OCI-LY3 (cell line): ENCODE measurements around the gene CLDN1.

ENCODE experiments used
- H2AFZ ChIP-seq: fragments of 200-600, 300-600 bp; shearing (Covaris generic); 2 replicates; pipeline ENCODE4 v1.6.0; 2014; ENCODE audit warnings: antibody characterized with exemption, low read depth, low read length
- H3K27ac ChIP-seq: fragments of 200-600, 300-600 bp; sonication (generic); 2 replicates; pipeline ENCODE4 v1.5.1; 2014; ENCODE audit warnings: mild to moderate bottlenecking, low read length, moderate library complexity, mixed read lengths
- H3K27me3 ChIP-seq: fragments of 200-600, 300-600 bp; sonication (generic); 2 replicates; pipeline ENCODE4 v1.6.1; 2014; ENCODE audit warnings: low read depth, low read length, mixed read lengths
- H3K36me3 ChIP-seq: fragments of 200-600, 300-600 bp; sonication (generic); replicated peaks from 2 replicates; pipeline ENCODE3; 2014; ENCODE audit warnings: low read depth, low read length, mixed read lengths
- H3K4me1 ChIP-seq: fragments of 300-600, 200-600 bp; sonication (generic); 2 replicates; pipeline ENCODE4 v1.6.1; 2014; ENCODE audit warnings: low read length, mixed read lengths
- H3K4me2 ChIP-seq: fragments of 200-600, 300-600 bp; sonication (generic); 2 replicates; pipeline ENCODE4 v1.6.1; 2014; ENCODE audit warnings: low read length, mixed read lengths
- H3K4me3 ChIP-seq: fragments of 300-600, 200-600 bp; sonication (generic); 2 replicates; pipeline ENCODE4 v1.5.1; 2014; ENCODE audit warnings: antibody characterized with exemption, mild to moderate bottlenecking, low read length, moderate library complexity
- H3K79me2 ChIP-seq: fragments of 300-600, 200-600 bp; shearing (Covaris generic); 2 replicates; pipeline ENCODE4 v1.6.1; 2014; ENCODE audit warnings: mild to moderate bottlenecking, low read length, mixed read lengths
- H3K9ac ChIP-seq: fragments of 300-600, 200-600 bp; shearing (Covaris generic); 2 replicates; pipeline ENCODE4 v1.6.0; 2014; ENCODE audit warnings: mild to moderate bottlenecking, low read length, moderate library complexity
- H3K9me3 ChIP-seq: fragments of 200-600, 300-600 bp; shearing (Covaris generic); 2 replicates; pipeline ENCODE4 v1.6.1; 2014; ENCODE audit warnings: low read length, mixed read lengths; ENCODE audit not compliant: insufficient read depth
- H4K20me1 ChIP-seq: fragments of 200-600, 300-600 bp; sonication (generic); 2 replicates; pipeline ENCODE4 v1.6.1; 2016; ENCODE audit warnings: low read length, mixed read lengths; ENCODE audit not compliant: insufficient read depth
- CTCF ChIP-seq: fragments of 200-600, 300-600 bp; sonication (generic); IDR thresholded peaks from 2 replicates; pipeline ENCODE4 v1.5.1; 2014; ENCODE audit warnings: antibody characterized with exemption, low read length, low read depth
- EZH2phosphoT487 ChIP-seq: fragments of 200-600 bp; shearing (Covaris generic); IDR thresholded peaks from 2 replicates; pipeline ENCODE4 v1.6.1; 2018; ENCODE audit warnings: antibody characterized with exemption, mixed run types, low read depth

CLDN1 gene

GRCh38 chr3:190291994-190292584 is 30.2 kb downstream of the CLDN1 start:
- Histone ChIP-seq H3K4me2 (no peak overlapping the region), H3K27ac (no peak overlapping the region), H3K9ac (no peak overlapping the region), H3K4me3 (no peak overlapping the region), H3K36me3 (no peaks in the 10 kb centered on the region), H4K20me1 (no peaks in the 10 kb centered on the region), H3K4me1 (peaks cover 9% of the 10 kb centered on the region; the same call in 1 of the 2 replicates), H2AFZ (no peak overlapping the region), H3K79me2 (no peaks in the 10 kb centered on the region), H3K9me3 (no peaks in the 10 kb centered on the region), H3K27me3 (no peaks in the 10 kb centered on the region)
- TF ChIP-seq EZH2phosphoT487 (no peak), CTCF (no peak)

GRCh38 chr3:190289989-190290388 is 32.3 kb downstream of the CLDN1 start:
- H3K36me3 ChIP-seq: no peaks in the 10 kb centered on the region
- peak overlapping the region; percentile 65; the same call in 1 of the 2 replicates for H3K27ac ChIP-seq
- H2AFZ ChIP-seq: 0 out of 2 replicates have a peak overlapping the region, but pooled peaks have one; percentile 9
- H3K4me1 ChIP-seq: peaks cover 9% of the 10 kb centered on the region; the same call in 1 of the 2 replicates
- H3K79me2 ChIP-seq: no peaks in the 10 kb centered on the region
- H4K20me1 ChIP-seq: no peaks in the 10 kb centered on the region
- no peak overlapping the region for H3K9ac ChIP-seq
- H3K27me3 ChIP-seq: no peaks in the 10 kb centered on the region
- no peak overlapping the region for H3K4me3 ChIP-seq
- H3K9me3 ChIP-seq: peaks cover 9% of the 10 kb centered on the region; the same call in 1 of the 2 replicates
- H3K4me2 ChIP-seq: peak overlapping the region; percentile 28; the same call in 1 of the 2 replicates
- TF ChIP-seq EZH2phosphoT487: no peak
- TF ChIP-seq CTCF: no peak

DNA sequence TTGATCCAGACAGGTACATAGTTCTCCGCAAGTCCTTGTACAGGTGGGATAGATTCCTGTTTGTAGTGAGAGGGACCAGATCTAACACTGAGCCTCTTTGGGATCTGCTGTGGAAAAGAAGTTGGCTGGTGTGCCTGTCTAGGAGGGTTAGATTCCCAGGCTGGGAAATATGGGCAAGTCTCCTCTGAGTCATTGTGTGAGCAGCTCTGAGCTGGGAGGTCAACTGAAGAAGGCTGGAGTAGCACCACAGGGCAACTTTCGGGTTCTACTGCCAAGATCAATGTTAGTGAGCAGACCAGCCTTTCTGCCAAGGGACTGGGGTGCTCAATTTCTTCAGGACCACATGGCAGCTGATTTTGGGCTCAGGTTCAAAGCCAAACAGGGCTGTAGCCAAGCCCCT is 33.4 kb downstream of the CLDN1 start:
- Histone ChIP-seq H4K20me1 (no peaks in the 10 kb centered on the region), H2AFZ (no peak overlapping the region), H3K9me3 (peaks cover 9% of the 10 kb centered on the region; the same call in 1 of the 2 replicates), H3K27ac (no peak overlapping the region), H3K79me2 (no peaks in the 10 kb centered on the region), H3K4me1 (peaks cover 9% of the 10 kb centered on the region; the same call in 1 of the 2 replicates), H3K9ac (no peak overlapping the region), H3K36me3 (no peaks in the 10 kb centered on the region), H3K4me3 (no peak overlapping the region), H3K4me2 (no peak overlapping the region), H3K27me3 (no peaks in the 10 kb centered on the region)
- TF ChIP-seq EZH2phosphoT487 (no peak), CTCF (no peak)

DNA sequence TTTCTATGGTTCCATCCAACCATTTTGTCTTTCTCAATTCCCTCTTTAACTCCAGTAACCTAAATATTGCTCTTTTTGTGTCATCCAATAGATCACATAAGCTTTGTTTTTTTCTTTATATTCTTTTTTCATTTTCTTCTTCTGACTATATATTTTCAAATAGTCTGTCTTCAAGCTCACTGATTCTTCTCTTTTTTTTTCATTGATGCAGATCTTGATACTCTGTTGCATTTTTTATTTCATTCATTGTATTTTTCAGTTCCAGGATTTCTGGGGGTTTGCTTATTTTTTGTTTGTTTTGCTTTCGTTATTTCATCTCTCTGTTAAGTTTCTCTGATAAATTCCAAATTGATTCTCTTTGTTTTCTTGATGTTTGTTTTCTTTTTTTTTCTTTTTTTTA is 36.2 kb downstream of the CLDN1 start:
- H3K4me3 ChIP-seq: no peak overlapping the region
- no peak for TF ChIP-seq CTCF
- TF ChIP-seq EZH2phosphoT487: no peak
- H3K4me2 ChIP-seq: no peak overlapping the region

More for the DNA sequence above, 36.2 kb downstream of the CLDN1 start:
- H3K4me1 ChIP-seq: peaks cover 9% of the 10 kb centered on the region; the same call in 1 of the 2 replicates
- no peak overlapping the region for H3K9ac ChIP-seq
- H3K27ac ChIP-seq: no peak overlapping the region
- no peaks in the 10 kb centered on the region for H4K20me1 ChIP-seq
- H3K9me3 ChIP-seq: peaks cover 9% of the 10 kb centered on the region; the same call in 1 of the 2 replicates
- no peak overlapping the region for H2AFZ ChIP-seq
- H3K36me3 ChIP-seq: no peaks in the 10 kb centered on the region
- no peaks in the 10 kb centered on the region for H3K79me2 ChIP-seq
- H3K27me3 ChIP-seq: no peaks in the 10 kb centered on the region
